ENCODE measurements around the gene TPRN. TPM values are rescaled to one million over a fixed set of nuclear protein-coding genes. Genes with fewer than 3 reads are reported as not detected.

Gene TPRN
- total RNA-seq, 1 experiment from 2014 or later, result 23.0 TPM

GRCh38 chr9:137237759-137238726 is 37.5 kb upstream of the TPRN start:
- no peaks in the 10 kb centered on the region for H3K27me3 ChIP-seq (replicated peaks; ENCODE audit: insufficient read depth, low read depth, low read length, poor library complexity)
- BruUV-seq (replicated peaks), result no TSS peak
- POLR2A ChIA-PET (ENCODE audit: low non-redundant PET), result no interaction called here
- intact Hi-C loops (cut with micrococcal nuclease; ENCODE audit: unreplicated experiment), result loop anchor here (5.0 kb wide), 1 partner anchor 191 kb away; the partner anchor contains the start of gene NPDC1
- peaks cover 27% of the 10 kb centered on the region for H3K4me1 ChIP-seq (ENCODE audit: insufficient read depth, low read length, poor library complexity, severe bottlenecking)
- DNase-seq (ENCODE audit: low spot score), result no peak
- H3K36me3 ChIP-seq (ENCODE audit: insufficient read depth, low read length, poor library complexity, severe bottlenecking), result peaks cover 15% of the 10 kb centered on the region
- no peaks in the 10 kb centered on the region for H3K9me3 ChIP-seq (ENCODE audit: low read depth, low read length, poor library complexity, severe bottlenecking)
- CTCF ChIA-PET, result interaction anchor here (0.6 kb wide), 1 partner anchor 367 kb away, joined by 3 read pairs; no protein-coding TSS in a partner anchor
- H3K4me3 ChIP-seq (ENCODE audit: low read depth, low read length, poor library complexity, severe bottlenecking), result no peak overlapping the region
- peak overlapping the region; percentile 62 for H3K27ac ChIP-seq (ENCODE audit: low read depth, low read length, poor library complexity, severe bottlenecking)
- TF ChIP-seq CTCF (conservative IDR thresholded peaks at IDR 0.05; ENCODE audit: low read depth, low read length) (no peak), EZH2 (IDR thresholded peaks at IDR 0.05; ENCODE audit: borderline replicate concordance, low read depth, low read length, poor library complexity, severe bottlenecking) (no peak)

- TF ChIP-seq CTCF (conservative IDR thresholded peaks at IDR 0.05; ENCODE audit: low read depth, low read length) (no peak), EZH2 (IDR thresholded peaks at IDR 0.05; ENCODE audit: borderline replicate concordance, low read depth, low read length, poor library complexity, severe bottlenecking) (no peak)
- Histone ChIP-seq H3K4me1 (ENCODE audit: insufficient read depth, low read length, poor library complexity, severe bottlenecking) (peaks cover 17% of the 10 kb centered on the region), H3K27me3 (replicated peaks; ENCODE audit: insufficient read depth, low read depth, low read length, poor library complexity) (no peaks in the 10 kb centered on the region), H3K27ac (ENCODE audit: low read depth, low read length, poor library complexity, severe bottlenecking) (peak overlapping the region; percentile 62), H3K9me3 (ENCODE audit: low read depth, low read length, poor library complexity, severe bottlenecking) (no peaks in the 10 kb centered on the region), H3K4me3 (ENCODE audit: low read depth, low read length, poor library complexity, severe bottlenecking) (peak overlapping the region; percentile 16), H3K36me3 (ENCODE audit: insufficient read depth, low read length, poor library complexity, severe bottlenecking) (peaks cover 4% of the 10 kb centered on the region)
- POLR2A ChIA-PET (ENCODE audit: low non-redundant PET), result interaction anchor here (0.6 kb wide), 3 partner anchors 8 to 207 kb away, joined by 3 to 7 read pairs (median 7); no protein-coding TSS in a partner anchor
- BruUV-seq (replicated peaks), result no TSS peak
- no peak for DNase-seq (ENCODE audit: low spot score)
- intact Hi-C loops (cut with micrococcal nuclease; ENCODE audit: unreplicated experiment), result loop anchor here (5.0 kb wide), 1 partner anchor 190 kb away; the partner anchor contains the start of gene NPDC1
- CTCF ChIA-PET, result interaction anchor here (0.5 to 1.1 kb wide), 27 partner anchors 10 to 446 kb away, joined by 3 to 22 read pairs (median 4); partner anchors contain the start of genes ANAPC2, MAN1B1, NELFB and NPDC1
These were observed 36.4 kb upstream of the TPRN start for GRCh38 chr9:137236936-137237421.

GRCh38 chr9:137236238-137236935 is 35.8 kb upstream of the TPRN start:
- peak overlapping the region; percentile 62 for H3K27ac ChIP-seq (ENCODE audit: low read depth, low read length, poor library complexity, severe bottlenecking)
- no peaks in the 10 kb centered on the region for H3K9me3 ChIP-seq (ENCODE audit: low read depth, low read length, poor library complexity, severe bottlenecking)
- TF ChIP-seq CTCF (conservative IDR thresholded peaks at IDR 0.05; ENCODE audit: low read depth, low read length), result peak; percentile 99
- no peak for TF ChIP-seq EZH2 (IDR thresholded peaks at IDR 0.05; ENCODE audit: borderline replicate concordance, low read depth, low read length, poor library complexity, severe bottlenecking)
- BruUV-seq (replicated peaks), result no TSS peak
- no peaks in the 10 kb centered on the region for H3K36me3 ChIP-seq (ENCODE audit: insufficient read depth, low read length, poor library complexity, severe bottlenecking)
- POLR2A ChIA-PET (ENCODE audit: low non-redundant PET), result interaction anchor here (0.6 kb wide), 3 partner anchors 9 to 207 kb away, joined by 3 to 7 read pairs (median 7); no protein-coding TSS in a partner anchor
- H3K27me3 ChIP-seq (replicated peaks; ENCODE audit: insufficient read depth, low read depth, low read length, poor library complexity), result no peaks in the 10 kb centered on the region
- CTCF ChIA-PET, result interaction anchor here (0.5 to 1.1 kb wide), 27 partner anchors 9 to 446 kb away, joined by 3 to 22 read pairs (median 4); partner anchors contain the start of genes ANAPC2, MAN1B1, NELFB and NPDC1
- intact Hi-C loops (cut with micrococcal nuclease; ENCODE audit: unreplicated experiment), result loop anchor here (5.0 kb wide), 1 partner anchor 189 kb away; the partner anchor contains the start of gene NPDC1
- DNase-seq (ENCODE audit: low spot score), result peak; percentile 94
- peaks cover 17% of the 10 kb centered on the region for H3K4me1 ChIP-seq (ENCODE audit: insufficient read depth, low read length, poor library complexity, severe bottlenecking)
- peak overlapping the region; percentile 16 for H3K4me3 ChIP-seq (ENCODE audit: low read depth, low read length, poor library complexity, severe bottlenecking)
